Measurements from ENCODE around the gene DEAF1. TPM values are rescaled to one million over a fixed set of nuclear protein-coding genes. Genes with fewer than 3 reads are reported as not detected.

Gene DEAF1
- total RNA-seq, 1 experiment from 2014 or later: 30.3 TPM

DNA sequence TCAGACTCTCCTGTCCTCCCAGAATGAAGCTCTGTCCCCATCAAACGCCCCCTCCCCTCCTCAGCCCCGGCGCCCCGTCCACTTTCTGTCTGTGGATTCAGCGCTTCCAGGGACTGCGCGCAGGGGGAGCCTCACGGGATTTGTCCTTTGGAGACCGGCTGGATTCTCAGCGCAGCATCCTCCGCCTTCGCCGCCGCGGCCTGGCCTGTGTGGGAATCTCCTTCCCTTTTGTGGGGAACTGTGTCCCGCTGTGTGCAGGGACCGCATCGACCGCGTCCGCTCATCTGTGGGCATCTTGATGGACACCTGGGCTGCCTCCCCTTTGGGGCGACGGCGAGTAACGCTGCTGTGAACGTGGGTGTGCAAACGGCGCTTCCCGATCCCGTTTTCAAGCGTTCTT is 67.0 kb downstream of the DEAF1 start:
- DNase-seq (ENCODE audit: extremely low read depth, low read depth): no peak

DNA sequence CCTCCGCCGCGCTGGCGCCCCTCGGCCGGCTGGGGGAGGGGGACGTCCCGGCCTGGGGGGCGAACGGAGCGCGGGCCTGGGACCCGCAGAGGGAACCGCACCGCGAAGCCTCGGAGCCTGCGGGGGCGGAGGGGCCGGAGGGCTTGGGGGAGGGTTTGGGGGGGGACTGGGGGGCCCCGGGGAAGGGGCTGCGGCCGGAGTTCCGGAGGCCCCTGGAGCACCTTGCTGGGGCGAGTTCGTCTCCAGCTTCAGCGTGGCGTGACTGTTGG is 67.8 kb downstream of the DEAF1 start:
- DNase-seq (ENCODE audit: extremely low read depth, low read depth): no peak

DNA sequence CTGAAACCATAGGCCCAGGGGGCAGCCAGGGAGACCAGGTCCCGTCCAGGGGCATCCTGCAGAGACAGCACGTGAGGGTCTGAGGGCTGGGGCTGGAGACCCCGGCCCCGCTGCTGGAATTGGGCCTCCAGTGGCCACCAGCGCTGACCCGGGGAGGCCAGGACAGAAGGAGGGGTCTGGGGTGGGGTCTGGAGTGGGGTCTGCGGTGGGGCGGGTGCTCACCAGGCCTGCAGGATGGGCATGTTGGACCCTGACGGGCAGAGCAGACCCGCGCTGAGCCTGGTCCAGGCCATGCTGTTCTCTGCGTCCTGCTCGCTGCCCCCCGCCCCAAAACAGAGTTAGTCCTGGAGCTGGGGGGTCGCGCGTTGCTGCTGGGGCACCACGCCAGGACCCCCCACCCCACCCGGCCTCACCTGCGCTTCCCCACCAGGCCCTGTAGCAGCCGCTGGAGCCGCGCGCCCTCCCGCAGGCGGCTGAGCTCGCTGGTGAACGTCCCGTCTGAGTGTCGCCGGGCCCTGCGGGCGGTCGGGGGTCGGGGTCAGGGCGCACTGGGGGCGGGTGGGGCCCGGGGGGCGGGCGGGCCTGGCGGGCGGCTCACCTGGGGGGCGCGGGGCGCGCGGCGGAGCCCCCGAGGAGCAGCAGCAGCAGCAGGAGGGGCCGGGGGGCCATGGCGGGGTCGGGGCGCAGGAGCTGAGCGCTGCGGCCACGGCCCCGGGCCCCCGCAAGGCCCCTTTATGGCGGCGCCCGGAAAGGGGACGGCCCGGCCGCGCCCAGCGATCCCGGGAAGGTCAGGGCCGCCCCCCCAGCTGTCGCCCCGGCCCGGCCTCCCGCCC is 68.3 kb downstream of the DEAF1 start, which contains the start of gene SCT:
TSS of gene SCT (minus strand) at position 707 of the 833 bp plus-strand sequence. CDS start at position 669, 38 bp downstream.
- no peak for DNase-seq (ENCODE audit: extremely low read depth, low read depth)

DNA sequence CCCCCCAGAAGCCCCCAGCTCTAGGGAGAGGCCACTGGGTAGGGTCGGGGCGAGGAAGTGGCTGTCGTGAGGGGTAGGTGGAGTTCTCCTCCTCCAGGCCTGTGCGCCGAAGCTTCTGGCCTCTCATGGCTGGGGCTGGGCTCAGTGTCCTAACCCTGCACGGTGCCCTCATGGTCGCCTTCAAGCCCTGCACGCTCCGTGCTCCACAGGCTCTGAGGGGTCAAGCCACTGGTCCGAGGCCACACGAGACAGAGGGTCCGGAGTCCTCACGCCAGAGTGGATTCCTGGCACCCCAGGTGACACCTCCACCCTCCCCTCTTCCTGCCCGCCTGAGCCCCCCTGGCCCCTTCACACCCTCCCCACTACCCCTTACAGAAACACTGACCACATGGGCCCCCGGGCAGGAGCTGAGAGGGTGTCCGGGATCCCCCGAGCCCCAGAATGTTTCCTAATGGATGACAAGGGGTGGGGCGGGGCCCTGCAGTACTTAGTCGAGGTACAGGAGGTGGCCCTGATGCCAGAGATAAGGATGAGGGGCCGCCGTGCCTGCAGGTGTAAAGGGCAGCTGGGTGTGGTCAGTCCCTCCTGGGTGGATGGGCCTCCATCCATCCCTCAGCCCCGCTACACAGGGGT is 69.3 kb downstream of the DEAF1 start:
- DNase-seq (ENCODE audit: extremely low read depth, low read depth): no peak

DNA sequence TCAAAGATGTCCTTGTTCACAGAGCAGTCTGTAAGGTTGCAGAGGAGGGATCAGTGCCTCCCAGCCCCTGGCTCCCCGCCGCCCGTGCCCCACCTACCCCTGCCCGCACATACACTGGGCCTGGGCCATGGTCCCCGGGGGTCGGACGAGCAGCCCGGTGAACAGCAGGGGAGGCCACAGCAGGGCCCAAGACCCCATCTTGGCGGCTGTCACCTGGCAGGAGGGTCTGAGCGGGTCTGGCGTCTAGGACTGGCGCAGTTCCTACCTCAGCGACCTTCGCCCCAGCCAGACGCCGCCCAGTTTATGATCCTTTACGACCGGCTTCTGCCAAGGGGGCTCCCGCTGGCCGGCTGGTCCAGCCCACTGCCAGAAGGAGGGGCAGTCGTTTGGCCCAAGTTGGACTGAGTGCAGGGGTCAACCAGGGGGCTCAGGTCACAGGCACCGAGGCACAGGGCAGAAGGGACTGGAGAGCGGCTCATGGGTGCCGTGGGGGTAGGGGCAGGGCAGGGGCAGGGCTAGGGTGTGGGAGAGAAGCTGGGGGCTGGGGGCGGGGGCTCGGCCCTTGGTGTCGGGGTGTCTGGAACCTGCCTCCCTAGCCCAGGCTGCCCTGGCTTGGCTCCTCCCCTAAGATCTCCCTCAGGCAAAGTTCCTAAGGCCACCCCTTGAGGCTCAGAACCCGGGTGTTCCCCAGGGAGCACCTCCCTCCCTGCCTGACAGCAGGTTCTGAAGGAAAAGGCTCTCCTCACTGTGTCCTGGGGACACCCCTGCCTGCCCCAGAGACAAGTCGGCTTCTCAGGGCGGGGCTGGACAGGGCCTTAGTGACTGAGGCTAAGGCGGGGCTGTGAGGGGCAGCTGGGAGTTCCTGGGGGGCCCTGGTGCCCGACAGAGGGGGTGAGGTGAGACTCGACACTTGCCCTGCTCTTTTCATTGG is 70.1 kb downstream of the DEAF1 start, which contains the start of gene CDHR5:
TSS of gene CDHR5 (minus strand) at position 251 of the 931 bp plus-strand sequence. CDS start at position 198, 53 bp downstream.
- no peak for DNase-seq (ENCODE audit: extremely low read depth, low read depth)

DNA sequence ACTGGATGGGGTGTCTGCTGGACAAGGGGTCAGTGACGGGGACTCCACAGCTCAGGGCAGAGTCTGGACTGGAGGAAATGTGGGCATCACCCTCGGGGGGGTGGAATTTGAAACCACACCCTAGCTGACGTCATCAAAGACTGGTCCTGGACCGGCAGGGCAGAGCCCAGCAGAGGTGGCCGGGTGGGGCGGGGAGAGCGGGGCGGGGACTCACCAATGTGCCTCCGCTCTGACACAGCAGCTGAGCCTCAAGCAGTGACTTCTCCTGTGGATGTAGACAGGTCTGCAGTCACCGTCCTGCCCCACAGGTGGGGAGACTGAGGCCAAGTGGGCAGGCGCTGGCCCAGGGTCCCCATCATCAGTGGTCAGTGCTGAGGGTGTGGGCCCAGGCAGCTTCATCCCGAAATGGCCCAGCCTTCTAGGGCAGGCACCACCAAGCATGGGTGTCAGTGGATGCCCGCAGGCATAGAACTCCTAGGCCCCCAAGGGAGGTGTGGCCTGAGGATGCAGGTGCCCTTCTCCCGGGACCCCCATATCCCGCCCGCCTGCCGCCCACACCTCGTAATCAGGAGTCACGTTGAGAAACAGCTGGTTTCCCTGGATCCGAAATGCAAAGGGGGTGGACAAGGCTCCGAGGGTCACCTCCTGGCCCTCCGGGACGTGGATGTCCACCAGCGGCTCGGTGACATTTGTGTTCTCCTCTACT is 70.9 kb downstream of the DEAF1 start:
- DNase-seq (ENCODE audit: extremely low read depth, low read depth): no peak

DNA sequence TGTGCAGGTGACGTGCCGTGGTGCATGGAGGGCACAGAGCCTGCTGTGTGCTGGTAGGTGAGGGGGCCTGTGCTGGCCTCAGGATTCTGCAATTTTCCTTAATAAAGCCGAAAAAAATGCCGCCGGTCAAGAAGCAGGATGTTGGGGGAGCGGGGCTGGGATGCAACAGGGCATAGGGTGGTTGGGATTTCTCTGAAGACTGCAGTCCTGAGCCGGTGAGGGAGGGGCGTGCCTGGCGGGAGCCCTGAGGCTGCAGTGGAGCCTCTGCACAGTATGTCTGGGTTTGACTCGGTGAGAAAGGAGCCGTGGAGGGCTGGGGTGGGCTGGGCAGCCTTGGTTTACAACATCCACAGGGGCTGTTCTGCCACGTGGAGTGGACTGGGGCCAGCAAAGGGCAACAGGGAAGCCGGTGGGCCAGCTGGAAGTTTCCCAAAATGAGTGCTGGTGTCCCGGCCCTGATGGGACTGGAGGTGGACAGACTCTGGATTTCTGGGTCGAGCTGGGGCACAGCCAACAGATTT is 71.6 kb downstream of the DEAF1 start:
- no peak for DNase-seq (ENCODE audit: extremely low read depth, low read depth)

DNA sequence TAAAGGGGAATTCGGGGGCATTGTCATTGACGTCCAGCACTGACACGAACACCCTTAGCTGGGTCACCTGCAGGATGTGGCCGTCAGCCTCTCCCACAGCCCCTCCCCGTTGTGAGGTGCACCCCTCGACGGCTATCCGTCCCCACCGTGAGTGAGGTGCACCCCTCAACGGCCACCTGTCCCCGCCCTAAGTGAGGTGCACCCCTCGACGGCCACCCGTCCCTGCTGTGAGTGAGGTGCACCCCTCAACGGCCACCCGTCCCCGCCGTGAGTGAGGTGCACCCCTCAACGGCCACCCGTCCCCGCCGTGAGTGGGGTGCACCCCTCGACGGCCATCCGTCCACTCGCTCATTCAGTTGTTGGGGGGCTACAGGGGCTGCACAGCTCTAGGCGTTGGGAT is 73.2 kb downstream of the DEAF1 start:
- DNase-seq (ENCODE audit: extremely low read depth, low read depth): no peak

DNA sequence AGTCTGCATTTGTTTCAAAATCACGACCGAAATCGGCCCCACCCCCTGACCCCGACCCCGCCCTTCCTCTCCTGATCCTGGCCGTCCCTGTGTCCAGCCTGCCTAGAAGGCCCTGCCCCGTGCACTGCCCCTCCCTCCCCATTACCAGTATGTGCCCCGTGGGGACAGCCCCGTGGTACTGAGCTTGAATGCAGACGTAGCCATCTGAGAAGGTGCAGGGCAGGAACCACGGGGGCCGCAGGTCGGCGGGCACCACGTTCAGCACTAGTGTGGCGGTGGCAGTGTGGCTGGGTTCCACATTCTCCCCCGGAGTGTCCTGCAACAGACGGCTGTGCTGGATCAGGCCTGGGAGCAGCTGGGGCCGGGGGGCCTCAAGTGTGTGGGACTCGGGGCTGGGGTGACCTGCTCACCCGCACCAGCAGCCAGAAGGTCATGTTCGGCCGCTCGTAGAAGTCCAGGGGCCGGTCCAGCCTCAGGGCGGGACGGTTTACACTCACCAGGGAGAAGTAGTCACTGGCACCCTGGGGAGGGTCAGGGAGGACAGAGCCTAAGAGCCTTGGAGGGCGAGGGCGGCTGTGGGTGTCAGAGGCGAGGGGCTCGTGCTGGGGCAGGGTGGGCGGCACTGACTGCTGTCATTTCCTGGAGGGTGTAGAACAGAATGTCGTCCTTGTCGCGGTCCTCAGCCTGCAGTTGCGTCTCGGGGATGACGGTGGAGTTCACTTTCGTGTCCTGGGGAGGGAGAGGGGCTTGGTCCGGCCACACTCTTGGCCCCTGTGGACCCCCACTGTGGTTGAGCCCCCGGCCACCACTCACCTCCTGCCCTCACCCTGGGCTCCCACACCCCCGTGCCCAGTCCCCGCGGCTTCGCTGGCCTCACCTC is 73.8 kb downstream of the DEAF1 start:
- no peak for DNase-seq (ENCODE audit: extremely low read depth, low read depth)

DNA sequence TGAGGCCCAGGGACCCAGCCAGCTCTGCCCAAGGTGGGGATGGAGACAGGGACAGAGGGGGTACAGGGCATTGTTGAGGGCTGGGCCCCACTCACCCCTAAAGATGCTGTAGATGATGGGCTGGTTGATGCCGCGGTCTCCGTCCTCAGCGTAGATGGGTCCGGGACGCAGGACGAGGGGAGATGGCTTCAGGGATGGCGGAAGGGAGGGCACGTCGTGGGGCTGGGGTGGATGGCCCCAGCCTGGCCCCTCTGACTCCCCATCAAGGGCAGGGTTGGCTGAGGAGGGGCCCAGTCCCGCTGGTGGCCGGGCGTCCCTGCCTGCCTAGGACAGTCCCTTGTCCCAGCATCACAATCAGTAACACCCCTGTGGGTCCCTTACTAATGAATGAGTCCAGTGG is 74.8 kb downstream of the DEAF1 start:
- DNase-seq (ENCODE audit: extremely low read depth, low read depth): no peak

DNA sequence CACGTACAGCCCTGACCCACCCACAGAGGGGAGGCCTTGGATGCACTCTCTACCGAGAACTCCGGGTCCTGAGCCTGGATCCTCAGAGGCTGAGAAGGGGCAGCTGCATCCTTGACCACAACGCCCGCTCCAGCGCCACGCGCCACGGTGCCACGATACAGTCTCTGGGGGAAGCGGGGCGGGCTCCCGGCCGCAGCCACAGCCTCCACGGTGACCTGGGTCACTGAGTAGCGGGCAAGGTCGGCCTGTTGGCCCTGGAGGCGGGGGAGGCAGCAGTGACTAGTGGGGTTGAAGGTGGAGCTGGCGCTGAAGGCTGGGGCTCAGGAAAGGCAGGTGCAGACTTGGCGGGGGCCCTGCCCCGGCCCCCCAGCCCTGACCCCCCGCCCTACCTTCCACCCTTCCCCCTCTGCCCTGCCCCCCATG is 75.4 kb downstream of the DEAF1 start:
- DNase-seq (ENCODE audit: extremely low read depth, low read depth): no peak

DNA sequence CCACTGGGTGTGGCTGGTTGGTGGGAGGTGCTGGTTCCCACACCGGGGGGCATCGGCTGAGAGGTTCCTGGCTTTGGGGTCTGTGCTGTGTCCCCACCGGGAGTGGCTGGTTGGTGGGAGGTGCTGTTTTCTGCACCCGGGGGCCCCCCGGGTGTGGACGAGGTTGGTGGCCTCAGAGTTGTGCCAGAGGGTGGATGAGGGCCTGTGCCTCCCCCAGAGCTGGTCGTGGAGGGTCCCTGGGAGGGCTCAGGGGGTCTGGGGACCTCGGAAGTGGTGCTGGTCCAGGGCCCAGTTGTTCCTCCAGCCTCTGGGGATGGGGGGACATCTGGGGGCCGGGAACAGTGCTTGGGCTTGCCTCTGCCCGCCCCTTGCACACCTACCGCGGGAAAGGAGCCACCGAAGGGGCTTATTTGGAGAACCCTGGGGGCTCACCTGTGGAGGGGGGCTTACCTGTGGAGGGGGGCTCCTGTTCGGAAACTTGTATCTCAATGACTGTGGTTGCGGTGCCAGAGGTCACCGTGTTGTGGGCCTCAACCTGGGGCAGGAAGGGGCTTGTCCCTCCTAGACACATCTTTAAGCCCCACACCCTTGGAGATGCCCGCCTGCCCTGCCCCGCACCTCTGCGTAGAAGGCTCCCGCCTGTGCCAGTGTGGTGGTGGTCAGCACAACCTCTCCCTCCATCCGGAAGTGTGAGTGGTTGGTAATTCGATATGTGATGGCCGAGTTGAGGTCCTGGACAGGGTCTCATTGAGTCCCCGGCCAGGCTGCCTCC is 76.0 kb downstream of the DEAF1 start:
- DNase-seq (ENCODE audit: extremely low read depth, low read depth): no peak

DNA sequence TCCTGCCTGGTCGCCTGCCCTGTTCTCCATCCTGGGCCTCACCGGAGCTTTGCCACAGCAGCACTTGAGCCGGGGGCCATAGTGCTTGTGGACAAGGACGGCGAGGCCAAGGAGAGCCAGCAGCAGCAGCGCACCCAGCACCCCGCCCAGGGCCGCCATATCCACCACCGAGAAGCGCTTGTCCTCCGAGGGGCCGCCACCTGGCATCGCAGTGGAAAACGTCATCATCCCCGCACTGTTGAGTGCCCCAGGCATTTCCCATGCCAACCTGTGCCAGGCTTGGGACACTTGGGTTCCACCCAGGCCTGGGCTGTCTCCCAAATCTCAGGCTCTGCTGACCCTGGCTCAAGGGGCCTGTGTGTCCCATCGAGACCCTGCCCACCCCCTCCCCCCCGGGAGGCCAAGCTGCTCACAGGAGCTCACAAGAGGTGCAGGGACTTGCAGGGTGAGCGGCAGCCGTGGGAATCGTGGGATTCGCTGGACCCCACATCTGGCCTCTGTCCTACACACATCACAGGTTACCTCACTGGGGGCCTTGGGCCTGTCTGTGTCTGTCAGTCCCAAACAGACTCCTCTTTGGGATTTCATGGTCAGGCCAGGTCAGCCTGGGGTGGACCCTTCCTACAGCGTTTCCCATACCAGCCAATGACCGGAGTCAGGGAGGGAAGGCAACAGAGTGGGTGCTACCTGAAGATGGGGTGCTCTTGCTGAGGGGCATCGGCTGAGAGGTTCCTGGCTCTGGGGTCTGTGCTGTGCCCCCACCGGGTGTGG is 76.9 kb downstream of the DEAF1 start:
- DNase-seq (ENCODE audit: extremely low read depth, low read depth): no peak

DNA sequence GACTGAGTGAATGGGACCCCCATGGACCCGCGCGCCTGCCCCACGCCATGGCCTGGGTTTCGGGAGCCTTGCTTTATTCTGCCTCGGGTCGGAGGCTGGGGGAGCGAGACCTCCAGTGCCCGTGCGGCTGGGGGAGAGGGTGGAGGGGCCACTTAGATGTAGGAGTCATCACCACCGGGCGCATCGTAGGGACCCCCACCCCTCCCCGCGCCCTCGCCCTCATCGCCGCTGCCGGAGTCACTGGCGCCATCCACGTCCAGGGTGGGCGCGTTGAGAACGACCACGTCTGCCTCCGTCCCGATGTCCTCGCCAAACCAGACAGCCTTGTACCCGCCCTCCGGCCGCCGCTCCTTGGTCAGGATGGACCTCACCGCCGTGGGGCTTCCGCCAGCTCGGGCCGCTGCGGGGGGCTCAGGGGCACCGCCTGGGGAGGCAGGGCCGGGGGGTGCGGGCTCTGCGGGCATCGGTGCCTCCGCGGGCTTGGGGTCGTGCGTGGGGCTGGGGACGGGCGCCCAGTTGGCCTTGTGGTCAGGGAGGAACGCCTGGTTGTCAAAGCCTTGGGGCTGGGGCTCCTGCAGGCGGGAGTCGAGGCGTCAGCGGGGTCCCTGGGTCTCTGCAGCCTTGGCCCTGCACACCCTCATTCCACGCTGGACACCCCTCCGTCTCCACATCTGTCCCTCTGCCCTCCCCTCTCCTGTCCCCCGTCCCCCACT is 77.7 kb downstream of the DEAF1 start:
- DNase-seq (ENCODE audit: extremely low read depth, low read depth): no peak

DNA sequence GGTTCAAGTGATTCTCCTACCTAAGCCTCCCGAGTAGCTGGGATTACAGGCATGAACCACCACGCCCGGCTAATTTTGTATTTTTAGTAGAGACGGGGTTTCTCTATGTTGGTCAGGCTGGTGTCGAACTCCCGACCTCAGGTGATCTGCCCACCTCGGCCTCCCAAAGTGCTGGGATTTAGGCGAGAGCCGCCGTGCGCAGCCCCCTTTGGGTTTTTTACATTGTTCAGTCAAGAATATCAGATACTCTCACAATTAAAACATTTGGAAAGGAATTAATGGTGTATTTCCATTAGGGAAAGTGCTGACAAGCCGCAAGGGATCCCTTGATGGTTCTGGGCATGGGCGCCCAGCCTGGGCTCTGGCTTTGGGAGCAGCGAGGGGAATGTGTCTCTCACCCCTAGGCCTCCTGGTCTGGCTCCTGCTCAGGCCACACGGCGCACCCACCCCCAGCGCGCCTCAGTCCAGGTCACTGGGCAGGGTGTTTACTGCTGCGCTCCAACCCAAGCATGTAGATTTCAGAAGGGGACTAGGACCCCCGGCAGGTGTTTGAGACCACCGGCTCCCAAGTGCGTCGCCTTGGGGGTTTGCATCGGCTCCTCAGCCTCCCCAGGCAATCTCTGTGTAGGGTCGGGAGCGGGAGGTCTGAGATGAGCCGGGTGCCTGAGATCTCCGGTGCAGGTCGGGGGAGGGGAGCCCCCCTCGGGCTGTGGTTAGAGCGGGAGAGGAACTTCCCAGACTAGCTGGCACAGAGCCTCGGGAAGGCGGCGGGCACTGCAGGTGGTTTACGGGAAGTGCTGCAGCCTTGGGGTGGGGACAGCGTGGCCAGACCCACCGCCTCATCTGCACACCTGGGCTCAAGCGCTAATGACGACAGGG is 78.5 kb downstream of the DEAF1 start:
- DNase-seq (ENCODE audit: extremely low read depth, low read depth): no peak
